ENCODE measurements around the gene CSGALNACT2. TPM values are rescaled to one million over a fixed set of nuclear protein-coding genes. Genes with fewer than 3 reads are reported as not detected.
A peak's percentile ranks its signal among the peaks of the same experiment; 100 is the strongest.

Gene CSGALNACT2
- total and polyA plus RNA-seq, 10 of the 15 experiments (the other 5 are each of a cell fraction or from before 2014, with no cell fraction given) = 2.5 to 12.6 (median 8.7) TPM

- in situ Hi-C loops (cut with MboI) (loop anchor here (25.0 kb wide), 1 partner anchor 1801 kb away; the partner anchor contains the start of gene RASSF4), intact Hi-C loops (cut with micrococcal nuclease; ENCODE audit: unreplicated experiment) (no loop called here)
- SMC1A ChIA-PET (ENCODE audit: uncharacterized antibody, unreplicated experiment) = interaction anchor here (0.9 to 3.0 kb wide), 2 partner anchors 9 to 20 kb away, joined by 3 to 8 read pairs; no protein-coding TSS in a partner anchor
- no peak overlapping the region for H3K4me3 ChIP-seq
- no peaks in the 10 kb centered on the region; the same call in 1 of the 2 replicates for H3K4me1 ChIP-seq (ENCODE audit: control insufficient read depth, insufficient read depth, low read length)
- H4K20me1 ChIP-seq (ENCODE audit: control insufficient read depth, insufficient read depth) = no peaks in the 10 kb centered on the region
- peak; percentile 82 for ATAC-seq
- no peak overlapping the region for H3K4me2 ChIP-seq (ENCODE audit: control insufficient read depth, insufficient read depth)
- no peak overlapping the region for H3K27ac ChIP-seq (ENCODE audit: control insufficient read depth, insufficient read depth)
- no TSS peak for BruUV-seq (replicated peaks)
- FAIRE-seq = no peak
- DNase-seq (ENCODE audit: low read depth, low spot score) = no peak
- TF ChIP-seq CREM (IDR thresholded peaks at IDR 0.05; ENCODE audit: low read depth) (no peak), BHLHE40 (IDR thresholded peaks at IDR 0.05; ENCODE audit: borderline replicate concordance in 1 of 2, low read depth in 2 of 2, low read length in 1 of 2) (peak in 1 of 2 experiments; percentile 27; a peak in 1 of 4 replicates)
- CTCF ChIA-PET = interaction anchor here (0.6 to 1.8 kb wide), 3 partner anchors 10 to 22 kb away, joined by 3 to 6 read pairs (median 4); no protein-coding TSS in a partner anchor
- H3K9me3 ChIP-seq (replicated peaks; ENCODE audit: control insufficient read depth, insufficient read depth, low read length) = no peaks in the 10 kb centered on the region
- H3K79me2 ChIP-seq (ENCODE audit: control insufficient read depth, insufficient read depth, low read length) = peaks cover 1% of the 10 kb centered on the region
- RAD21 ChIA-PET (ENCODE audit: unreplicated experiment) = no interaction called here
- peaks cover 2 to 6% of the 10 kb centered on the region in 2 experiments; a peak in 2 of 4 replicates for H3K36me3 ChIP-seq (ENCODE audit: control insufficient read depth in 2 of 2, insufficient read depth in 2 of 2, low read length in 1 of 2)
- 0% methylated on average over 2 of the region's 2 CpGs for WGBS (ENCODE audit: insufficient coverage, insufficient replicate concordance, low lambda C conversion rate, missing lambda C conversion rate)
- no peak overlapping the region for H3K9ac ChIP-seq (ENCODE audit: control insufficient read depth, insufficient read depth, low read length)
- H2AFZ ChIP-seq (ENCODE audit: control insufficient read depth, low read depth, low read length) = no peak overlapping the region
- H3K27me3 ChIP-seq (replicated peaks in 1 of 2; ENCODE audit: control insufficient read depth in 2 of 2, insufficient read depth in 2 of 2, low read length in 1 of 2) = no peaks in the 10 kb centered on the region
- POLR2A ChIA-PET = no interaction called here
Observed at GRCh38 chr10:43160921-43161255, 22.6 kb downstream of the CSGALNACT2 start.

- intact Hi-C loops (cut with micrococcal nuclease; ENCODE audit: unreplicated experiment) = no loop called here
- SMC1A ChIA-PET (ENCODE audit: uncharacterized antibody, unreplicated experiment) = no interaction called here
- FAIRE-seq (no peak), ATAC-seq (no peak), DNase-seq (ENCODE audit: low read depth, low spot score) (no peak)
- in situ Hi-C loops (cut with MboI) = loop anchor here (25.0 kb wide), 1 partner anchor 1800 kb away; the partner anchor contains the start of gene RASSF4
- Histone ChIP-seq H3K4me3 (no peak overlapping the region), H3K27me3 (replicated peaks in 1 of 2; ENCODE audit: control insufficient read depth in 2 of 2, insufficient read depth in 2 of 2, low read length in 1 of 2) (no peaks in the 10 kb centered on the region), H2AFZ (ENCODE audit: control insufficient read depth, low read depth, low read length) (no peak overlapping the region), H3K9me3 (replicated peaks; ENCODE audit: control insufficient read depth, insufficient read depth, low read length) (no peaks in the 10 kb centered on the region), H3K4me1 (ENCODE audit: control insufficient read depth, insufficient read depth, low read length) (peaks cover 3% of the 10 kb centered on the region; the same call in 1 of the 2 replicates), H3K9ac (ENCODE audit: control insufficient read depth, insufficient read depth, low read length) (no peak overlapping the region), H3K27ac (ENCODE audit: control insufficient read depth, insufficient read depth) (no peak overlapping the region), H4K20me1 (ENCODE audit: control insufficient read depth, insufficient read depth) (no peaks in the 10 kb centered on the region), H3K79me2 (ENCODE audit: control insufficient read depth, insufficient read depth, low read length) (no peaks in the 10 kb centered on the region; the same call in 1 of the 2 replicates), H3K4me2 (ENCODE audit: control insufficient read depth, insufficient read depth) (no peak overlapping the region), H3K36me3 (ENCODE audit: control insufficient read depth in 2 of 2, insufficient read depth in 2 of 2, low read length in 1 of 2) (peaks cover 2 to 6% of the 10 kb centered on the region in 2 experiments; a peak in 2 of 4 replicates)
- WGBS (ENCODE audit: insufficient coverage, insufficient replicate concordance, low lambda C conversion rate, missing lambda C conversion rate) = 100% methylated on average over 1 of the region's 1 CpG
- BruUV-seq (replicated peaks) = no TSS peak
- RAD21 ChIA-PET (ENCODE audit: unreplicated experiment) = no interaction called here
- POLR2A ChIA-PET = no interaction called here
- no peak for TF ChIP-seq BACH1 (IDR thresholded peaks at IDR 0.05; ENCODE audit: borderline replicate concordance)
- no peak for TF ChIP-seq HDAC6 (IDR thresholded peaks at IDR 0.05; ENCODE audit: unreplicated experiment)
- no peak for TF ChIP-seq MEF2B (IDR thresholded peaks at IDR 0.05; ENCODE audit: partially characterized antibody, poor library complexity, severe bottlenecking)
- TF ChIP-seq ATF7 (IDR thresholded peaks at IDR 0.05; ENCODE audit: low read depth) = no peak
- no peak for TF ChIP-seq TAF1 (IDR thresholded peaks at IDR 0.05; ENCODE audit: borderline replicate concordance, low read depth, low read length)
- no peak for TF ChIP-seq ATF3 (IDR thresholded peaks at IDR 0.05; ENCODE audit: borderline replicate concordance, extremely low read depth, low read depth, low read length)
- no peak for TF ChIP-seq NFYA (IDR thresholded peaks at IDR 0.05; ENCODE audit: borderline replicate concordance, low read depth, low read length)
- no peak for TF ChIP-seq GABPA (IDR thresholded peaks at IDR 0.05; ENCODE audit: low read depth)
- no peak for TF ChIP-seq MTA3 (IDR thresholded peaks at IDR 0.05; ENCODE audit: borderline replicate concordance, low read length)
- TF ChIP-seq CBFB (IDR thresholded peaks at IDR 0.05; ENCODE audit: low read depth) = no peak
- no peak for TF ChIP-seq BCL11A (IDR thresholded peaks at IDR 0.05; ENCODE audit: low read depth, low read length)
- TF ChIP-seq SMAD1 (IDR thresholded peaks at IDR 0.05; ENCODE audit: low read depth, partially characterized antibody) = no peak
- no peak for TF ChIP-seq NRF1 (conservative IDR thresholded peaks at IDR 0.05; ENCODE audit: low read depth, low read length)
- TF ChIP-seq RCOR1 (conservative IDR thresholded peaks at IDR 0.05; ENCODE audit: low read depth, low read length) = no peak
- TF ChIP-seq CHD1 (IDR thresholded peaks at IDR 0.05; ENCODE audit: low read depth, low read length) = no peak
- TF ChIP-seq RAD21 (IDR thresholded peaks at IDR 0.05; ENCODE audit: insufficient read depth, low read depth, low read length) = no peak
- CTCF ChIA-PET = interaction anchor here (1.1 kb wide), 1 partner anchor 22 kb away, joined by 4 read pairs; no protein-coding TSS in a partner anchor
Observed at GRCh38 chr10:43162604-43163003, 24.4 kb downstream of the CSGALNACT2 start.
